Measurements from ENCODE around the gene TTC39B.
"Not testable (repeated sequence)": the region's sequence is repeated elsewhere in the genome, so short reads cannot be mapped to it uniquely, and the experiment has no call there.

The TTC39B gene

DNA sequence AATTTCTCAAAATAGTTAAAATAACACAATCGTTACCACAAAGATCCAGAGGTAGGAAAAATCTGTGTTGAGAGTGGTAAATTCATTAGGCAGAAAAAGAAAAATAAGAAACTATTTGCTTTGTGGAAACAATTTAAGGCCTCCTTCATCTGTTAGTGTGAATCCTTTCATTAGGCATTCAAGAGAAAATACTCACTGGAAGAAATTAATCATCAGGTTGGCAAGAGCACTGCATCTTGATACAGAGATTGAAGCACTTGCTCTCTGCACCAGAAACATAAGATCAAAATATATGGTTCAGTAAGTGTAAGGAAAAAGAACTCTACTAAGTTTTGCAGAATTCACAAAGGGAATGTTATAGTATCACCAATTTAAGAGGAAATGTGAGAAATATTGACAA is 44.4 kb downstream of the TTC39B start:
- DNase-seq = no peak

DNA sequence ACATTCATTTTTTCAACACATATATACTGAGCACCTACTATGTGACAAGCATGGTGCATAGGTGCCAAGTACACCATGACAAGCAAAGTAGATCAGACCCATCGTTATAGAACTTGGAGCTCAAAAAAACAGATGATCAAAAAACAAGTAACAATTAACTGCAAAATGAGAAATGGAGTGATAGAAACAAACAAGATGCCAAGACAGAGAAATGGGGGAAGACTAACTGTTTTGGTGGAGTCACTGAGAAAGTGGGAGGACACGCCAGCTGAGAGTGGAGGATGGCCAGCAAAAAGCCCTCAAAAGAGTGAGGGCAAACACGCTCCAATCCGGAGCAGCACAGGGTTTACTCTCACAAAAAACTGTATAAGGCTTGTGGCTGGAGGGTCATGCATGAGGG is 50.6 kb downstream of the TTC39B start:
- DNase-seq = no peak

DNA sequence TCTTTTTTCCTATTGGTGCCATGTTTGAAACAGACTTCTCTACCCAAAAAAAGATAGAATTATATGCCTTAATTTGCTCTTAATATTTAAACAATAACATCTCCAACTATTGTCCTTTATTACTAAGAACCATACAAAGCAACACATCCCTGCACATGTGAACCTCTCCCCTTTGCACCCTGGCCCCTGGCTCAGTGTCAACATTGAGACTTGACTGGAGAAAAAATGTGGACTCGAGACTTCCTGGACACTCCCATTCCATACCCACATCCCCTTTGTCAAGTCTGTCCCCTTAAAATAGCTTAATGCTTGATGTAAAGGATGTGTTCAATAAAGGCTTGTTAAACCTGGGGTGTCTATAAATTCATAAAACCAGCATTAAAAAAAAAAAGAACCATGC is 53.2 kb downstream of the TTC39B start:
- DNase-seq = no peak

DNA sequence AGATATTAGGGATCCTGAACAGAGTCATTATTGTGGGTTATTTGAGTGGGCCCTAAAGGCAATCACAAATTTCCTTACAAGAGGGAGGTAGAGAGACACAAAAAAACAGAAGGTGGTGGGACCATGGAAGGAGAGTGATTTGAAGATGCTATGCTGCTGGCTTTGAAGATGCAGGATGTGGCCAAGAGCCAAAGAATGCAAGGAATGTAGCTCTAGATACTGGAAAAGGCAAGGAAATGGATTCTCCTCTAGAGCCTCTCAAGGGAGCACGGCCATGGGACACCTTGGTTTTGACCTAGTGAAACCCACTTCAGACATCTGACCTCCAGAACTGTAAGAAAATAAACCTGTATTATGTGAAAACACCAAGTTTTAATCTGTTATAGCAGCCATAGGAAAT is 53.8 kb downstream of the TTC39B start:
- DNase-seq = no peak

DNA sequence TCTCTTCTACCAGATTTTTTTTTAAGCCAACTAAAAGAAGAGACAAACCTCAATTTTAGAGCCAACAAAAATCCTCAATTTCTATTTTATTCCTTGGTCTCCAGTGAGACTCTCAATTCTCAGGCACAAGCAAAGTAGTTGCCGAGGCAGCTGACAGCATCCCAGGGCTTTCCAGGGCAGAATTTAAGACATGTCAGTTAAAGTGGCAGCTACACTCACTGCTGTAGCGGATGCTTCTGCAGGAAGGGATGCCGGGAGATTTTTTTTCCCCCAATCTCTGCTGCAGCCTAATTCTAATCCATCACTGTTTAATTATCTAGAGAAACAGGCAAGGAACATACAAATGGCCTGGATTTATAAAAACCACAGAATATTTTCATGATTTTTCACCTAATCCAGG is 57.0 kb downstream of the TTC39B start:
- DNase-seq = no peak

DNA sequence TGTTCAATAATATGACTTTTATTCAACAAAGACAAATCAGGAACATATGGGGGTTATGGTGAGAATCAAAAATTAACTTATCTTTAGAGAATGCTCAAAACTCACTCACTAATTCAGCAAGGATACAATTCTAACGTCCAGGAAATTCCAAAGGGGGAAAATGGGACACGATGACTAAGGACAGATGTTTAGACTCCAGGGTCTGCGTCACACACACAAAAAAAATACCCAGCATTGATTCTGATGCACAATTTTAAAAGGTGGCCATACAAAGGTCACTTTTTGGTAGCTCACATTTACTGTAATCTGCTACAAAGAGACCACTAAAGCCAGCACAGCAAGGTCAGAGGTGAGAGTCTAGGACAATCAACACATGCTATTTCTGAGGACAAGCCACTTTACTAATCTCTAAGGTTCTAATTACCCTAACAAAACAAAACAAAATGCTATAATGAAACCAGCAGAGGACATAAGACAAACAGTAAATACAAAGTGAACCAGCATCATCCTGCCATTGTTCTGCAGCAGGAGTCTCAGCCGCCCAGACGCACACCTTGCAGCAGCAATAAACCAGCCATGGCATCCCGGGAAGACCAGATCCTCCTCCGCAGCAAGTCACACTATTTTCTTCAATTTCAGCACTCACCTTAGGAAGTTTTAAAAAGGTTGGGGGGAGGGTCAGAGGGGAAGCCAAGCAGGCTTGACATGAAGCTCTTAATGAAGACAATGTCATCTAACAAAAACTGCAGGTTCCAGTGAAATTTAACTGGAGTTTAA is 57.8 kb downstream of the TTC39B start:
- DNase-seq = no peak

DNA sequence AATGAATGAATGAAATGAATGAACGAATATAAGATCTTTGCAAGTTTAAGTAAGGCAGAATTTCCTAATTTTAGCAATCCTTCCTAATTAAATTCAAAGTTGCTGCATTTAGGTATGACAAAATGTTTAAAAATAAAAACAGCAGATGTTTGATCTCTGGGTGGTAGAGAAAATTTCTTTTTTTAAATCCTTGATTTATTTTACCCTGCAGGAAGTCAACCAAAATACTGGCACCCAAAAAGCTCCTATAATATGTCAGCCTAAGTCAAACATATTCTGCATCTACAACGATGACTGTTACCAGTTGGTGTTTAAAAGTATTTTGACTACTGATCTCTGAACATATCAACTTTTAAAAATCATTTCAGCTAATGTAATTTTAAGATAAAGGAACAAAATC is 58.4 kb downstream of the TTC39B start:
- no peak for DNase-seq

DNA sequence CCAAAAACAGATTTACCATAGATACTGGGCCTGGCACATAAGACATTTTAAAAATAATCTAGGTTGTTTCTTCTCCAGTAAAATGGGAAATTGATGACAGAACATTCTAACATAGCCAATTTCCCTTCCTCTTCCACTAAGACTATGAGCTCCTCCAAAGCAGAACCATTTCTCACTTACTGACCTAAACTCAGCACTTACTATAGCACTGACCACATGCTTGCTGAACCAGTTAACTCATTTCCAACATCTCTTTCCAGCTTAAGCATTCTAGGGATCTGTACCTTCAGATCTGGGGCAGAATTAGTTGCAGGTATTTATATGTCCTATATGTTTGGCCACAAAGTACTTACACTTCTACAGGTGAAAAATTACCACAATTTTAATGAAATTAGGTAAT is 58.9 kb downstream of the TTC39B start:
- no peak for DNase-seq

DNA sequence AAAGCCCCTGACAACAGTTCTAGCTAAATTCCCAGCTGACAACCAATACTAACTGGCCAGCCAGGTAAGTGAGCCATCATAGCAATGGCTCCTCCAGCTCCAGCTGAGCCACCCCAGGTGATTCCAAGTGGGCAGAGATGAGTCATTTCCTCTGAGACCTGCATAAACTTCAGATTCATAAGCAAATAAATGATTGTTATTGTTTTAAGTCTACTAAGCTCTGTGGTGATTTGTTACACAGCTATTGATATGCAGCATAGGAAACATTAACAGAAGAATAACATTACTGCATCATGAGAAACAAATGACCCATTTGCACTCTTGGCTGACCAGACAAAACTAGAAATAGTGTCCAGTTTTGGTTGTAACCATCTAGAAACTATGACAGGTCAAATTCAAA is 60.3 kb downstream of the TTC39B start:
- no peak for DNase-seq

DNA sequence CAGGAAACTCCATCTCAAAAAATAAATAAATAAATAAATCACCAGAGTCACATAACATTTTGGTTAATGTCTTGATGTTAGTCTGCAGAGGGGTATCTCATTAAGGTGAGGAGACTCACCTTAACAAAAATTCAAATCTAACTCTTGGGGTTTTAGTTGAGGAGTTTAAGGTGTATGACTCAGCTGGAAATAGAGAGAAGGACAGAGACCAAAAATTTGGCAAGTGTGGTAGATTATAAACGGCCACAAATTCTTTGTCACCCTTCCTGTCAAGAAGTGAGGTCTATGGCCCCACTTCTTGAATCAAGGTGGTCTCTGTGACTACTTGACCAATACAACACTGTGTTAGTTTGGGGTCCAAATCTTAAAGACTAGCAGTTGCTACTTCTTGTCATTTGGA is 60.8 kb downstream of the TTC39B start:
- no peak for DNase-seq

DNA sequence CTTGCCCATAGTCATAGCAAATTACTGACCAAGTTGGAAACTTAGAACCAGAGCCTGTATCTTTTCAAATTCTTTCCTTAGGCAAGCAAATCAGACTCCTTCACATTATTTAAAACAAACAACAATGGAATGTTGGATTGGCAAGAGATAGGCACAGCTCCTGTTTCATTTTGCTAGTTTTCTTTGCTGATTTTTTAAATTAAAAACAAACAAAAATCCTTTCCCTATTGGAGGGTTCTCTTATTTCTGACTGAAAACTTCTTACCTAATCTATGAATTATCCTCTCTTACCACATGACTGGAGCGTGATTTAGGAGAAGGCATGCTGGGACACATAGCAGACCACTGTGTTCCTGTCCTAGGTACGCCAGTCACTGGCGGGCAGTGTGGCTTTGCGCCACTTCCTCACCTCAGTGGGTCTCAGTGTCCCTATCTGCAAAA is 63.0 kb downstream of the TTC39B start:
- no peak for DNase-seq

DNA sequence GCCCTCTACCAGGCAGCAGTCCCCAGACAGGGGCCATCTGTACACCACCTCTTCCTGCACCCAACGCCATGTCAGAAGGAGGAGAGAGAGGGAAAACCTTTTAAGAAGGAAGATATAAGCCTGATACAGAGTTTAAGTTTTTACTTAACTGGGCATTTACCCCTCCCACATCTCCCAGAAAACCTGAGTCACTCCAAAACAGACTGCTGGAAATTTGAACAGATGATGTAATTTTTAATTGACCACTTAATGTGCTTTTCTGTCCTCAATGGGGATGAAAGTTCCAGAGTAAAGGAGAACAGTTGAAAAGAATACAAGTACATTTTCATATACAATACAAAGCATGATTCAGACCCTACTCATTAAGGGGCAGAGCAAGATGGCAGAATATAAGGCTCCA is 63.9 kb downstream of the TTC39B start:
- no peak for DNase-seq

DNA sequence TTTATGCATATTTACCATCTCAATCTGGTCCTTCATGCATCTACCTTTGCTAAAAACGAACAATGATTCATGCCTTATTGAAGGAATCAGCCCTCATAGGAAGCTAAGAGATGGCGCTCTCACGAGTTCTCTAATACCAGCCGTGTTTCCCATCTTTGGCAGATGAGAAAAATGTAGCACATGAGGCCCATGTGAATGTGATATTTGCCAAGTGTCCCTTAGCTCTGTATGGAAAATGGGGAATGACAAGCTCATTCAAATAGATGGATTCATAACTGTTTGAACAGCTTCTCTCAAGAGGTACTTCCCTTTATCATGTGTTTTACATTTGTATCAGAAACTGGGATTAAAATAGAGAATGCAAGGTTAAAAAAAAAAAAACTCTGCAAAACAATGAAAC is 66.1 kb downstream of the TTC39B start:
- no peak for DNase-seq

DNA sequence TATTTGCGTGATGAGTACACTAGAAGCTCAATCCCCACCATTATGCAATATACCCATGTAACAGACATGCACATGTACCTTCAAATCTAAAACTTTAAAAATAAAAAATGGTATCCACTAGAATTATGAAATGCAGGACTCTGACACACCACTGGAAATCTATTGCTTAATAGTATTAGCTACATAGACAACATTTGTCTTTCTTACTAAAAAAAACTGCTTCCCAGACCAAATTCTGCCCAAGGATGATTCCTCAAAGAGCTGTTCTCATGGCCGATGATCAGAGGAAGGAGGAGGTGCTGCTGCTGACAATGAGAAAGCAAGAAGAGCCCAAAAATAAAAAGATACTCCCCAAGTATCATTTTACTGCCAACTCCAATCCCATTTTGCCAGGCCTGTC is 67.2 kb downstream of the TTC39B start:
- no peak for DNase-seq

DNA sequence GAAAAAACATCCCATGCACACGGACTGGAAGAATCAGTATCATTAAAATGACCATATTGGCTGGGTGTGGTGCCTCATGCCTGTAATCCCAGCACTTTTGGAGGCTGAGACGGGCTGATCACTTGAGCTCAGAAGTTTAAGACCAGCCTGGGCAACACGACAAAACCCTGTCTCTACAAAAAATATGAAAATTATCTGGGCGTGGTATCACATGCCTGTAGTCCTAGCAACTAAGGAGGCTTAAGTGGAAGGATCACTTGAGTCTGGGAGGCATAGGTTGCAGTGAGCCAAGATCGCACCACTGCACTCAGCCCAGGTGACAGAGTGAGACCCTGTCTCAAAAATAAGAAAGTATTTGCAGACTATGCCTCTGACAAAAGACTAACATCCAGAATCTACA is 68.4 kb downstream of the TTC39B start:
- no peak for DNase-seq

DNA sequence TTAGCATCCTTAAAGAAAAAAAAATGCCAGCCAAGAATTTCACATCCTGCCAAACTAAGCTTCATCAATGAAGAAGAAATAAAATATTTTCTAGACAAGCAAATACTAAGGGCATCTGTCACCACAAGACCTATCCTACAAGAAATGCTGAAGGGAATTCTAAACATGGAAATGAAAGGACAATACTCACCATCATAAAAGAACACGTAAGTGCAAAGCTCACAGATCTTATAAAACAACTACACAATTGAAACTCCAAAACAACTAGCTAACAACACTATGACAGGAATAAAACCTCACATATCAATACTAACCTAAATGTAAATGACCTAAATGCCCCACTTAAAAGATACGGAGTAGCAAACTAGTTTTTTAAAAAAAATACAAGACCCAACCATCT is 71.4 kb downstream of the TTC39B start:
- no peak for DNase-seq

DNA sequence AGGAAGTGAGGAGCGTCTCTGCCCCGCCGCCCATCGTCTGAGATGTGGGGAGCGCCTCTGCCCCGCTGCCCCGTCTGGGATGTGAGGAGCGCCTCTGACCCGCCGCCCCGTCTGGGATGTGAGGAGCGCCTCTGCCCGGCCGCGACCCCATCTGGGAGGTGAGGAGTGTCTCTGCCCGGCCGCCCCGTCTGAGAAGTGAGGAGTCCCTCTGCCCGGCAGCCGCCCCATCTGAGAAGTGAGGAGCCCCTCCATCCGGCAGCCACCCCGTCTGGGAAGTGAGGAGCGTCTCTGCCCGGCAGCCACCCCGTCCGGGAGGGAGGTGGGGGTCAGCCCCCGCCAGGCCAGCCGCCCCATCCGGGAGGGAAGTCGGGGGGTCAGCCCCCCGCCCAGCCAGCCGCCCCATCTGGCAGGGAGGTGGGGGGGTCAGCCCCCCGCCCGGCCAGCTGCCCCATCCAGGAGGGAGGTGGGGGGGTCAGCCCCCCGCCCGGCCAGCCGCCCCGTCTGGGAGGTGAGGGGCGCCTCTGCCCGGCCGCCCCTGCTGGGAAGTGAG is 73.0 kb downstream of the TTC39B start:
- DNase-seq = not testable (repeated sequence)

DNA sequence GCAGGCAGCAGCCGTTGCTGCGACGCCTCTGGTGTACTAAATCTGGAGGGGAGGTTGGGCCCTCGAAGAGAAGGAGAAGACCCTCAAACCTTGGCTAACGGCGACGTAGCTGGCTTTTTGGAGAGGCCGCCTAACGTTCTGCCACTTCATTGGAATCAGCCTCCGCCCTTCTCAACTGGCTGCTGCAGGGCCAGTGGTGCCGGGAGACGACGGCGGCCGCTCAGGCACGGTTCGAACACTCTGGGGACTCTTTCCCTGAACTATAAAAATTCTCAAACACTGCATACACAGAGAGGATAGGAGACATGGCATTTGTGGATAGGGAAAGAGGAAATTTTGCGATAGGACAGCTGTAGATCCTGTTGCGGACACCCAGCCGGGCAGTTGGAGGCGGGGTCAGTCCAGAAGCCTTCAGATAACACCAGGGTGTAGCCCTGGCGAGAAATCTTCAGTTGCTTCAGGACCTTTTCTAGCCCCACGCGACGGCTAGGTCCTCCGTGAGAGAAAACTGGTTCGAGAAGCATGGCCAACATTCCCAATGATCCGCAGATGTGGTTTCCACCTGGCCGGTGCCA is 74.2 kb downstream of the TTC39B start:
- not testable (repeated sequence) for DNase-seq

DNA sequence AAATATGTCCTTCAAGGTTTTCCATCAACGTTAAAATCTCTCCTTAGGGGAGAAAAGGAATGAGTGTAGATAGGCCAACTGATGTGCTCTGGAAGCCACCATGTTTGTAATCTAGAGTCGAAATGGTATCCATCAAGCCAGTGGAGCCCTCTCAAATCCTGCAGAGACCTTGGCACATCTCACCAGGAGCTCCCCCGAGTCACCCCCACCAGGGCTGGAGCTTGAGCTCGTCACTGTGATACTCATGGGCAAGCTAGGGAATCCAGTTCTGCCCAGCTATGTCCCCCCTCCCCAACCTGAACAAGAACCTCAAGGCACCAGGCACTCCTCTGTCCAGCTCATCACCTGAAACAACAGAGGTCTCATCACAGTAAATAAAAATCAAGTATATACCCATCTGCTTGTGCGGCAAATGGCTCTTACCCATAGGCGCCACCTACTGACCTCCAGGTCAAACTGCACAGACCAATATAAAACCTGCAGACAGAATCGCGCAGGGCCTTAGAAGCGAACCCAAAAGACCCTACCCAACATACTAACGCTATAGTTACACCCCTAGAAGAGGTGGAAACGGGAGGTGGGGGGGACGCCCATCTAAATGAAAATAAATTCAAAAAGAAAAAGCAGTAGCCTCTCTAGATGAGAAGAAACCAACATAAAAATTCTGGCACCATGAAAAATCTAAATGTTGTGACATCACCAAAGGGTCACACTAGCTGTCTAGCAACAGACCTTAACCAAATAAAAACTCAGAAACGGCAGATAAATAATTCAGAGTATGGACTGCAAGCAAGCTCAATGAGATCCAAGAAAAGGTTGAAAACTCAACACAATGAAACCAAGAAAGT is 75.0 kb downstream of the TTC39B start:
- peak; percentile 59 for DNase-seq

DNA sequence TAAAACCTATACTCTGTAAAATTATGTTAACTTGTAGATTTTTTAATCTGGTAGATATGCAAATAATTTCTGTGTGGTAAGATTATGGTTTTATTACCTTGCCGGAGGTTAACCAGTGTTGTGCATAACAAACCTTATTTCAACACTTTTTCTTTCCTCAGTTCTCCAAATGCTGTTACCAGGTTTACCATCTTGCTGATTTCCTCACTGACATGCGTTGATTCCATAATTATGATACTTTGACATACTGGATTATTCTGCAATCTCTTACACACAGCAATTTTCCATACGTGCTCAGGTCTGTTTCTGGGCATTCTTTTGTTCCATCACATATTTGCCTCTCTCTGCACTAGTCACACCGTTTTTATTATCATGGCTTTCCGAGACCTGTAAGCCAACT is 77.6 kb downstream of the TTC39B start:
- DNase-seq = no peak

DNA sequence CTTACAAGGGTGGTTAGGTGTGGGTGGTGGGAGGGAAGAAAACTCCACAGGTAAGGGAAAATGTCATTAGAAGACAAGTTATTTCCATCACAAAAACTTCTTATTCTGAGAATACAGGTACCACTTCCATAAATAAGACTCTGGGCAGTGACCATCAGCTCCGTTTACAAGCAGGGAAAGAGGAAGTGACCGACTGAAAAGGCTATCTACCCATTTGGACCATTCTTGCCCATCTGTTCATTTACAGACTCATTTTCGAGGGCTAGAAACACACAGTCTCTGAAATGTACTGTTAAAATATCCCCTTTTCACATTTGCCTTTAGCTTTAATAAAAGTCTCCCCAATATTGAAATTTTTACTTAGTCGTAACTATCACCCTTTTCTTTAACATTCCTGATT is 79.5 kb downstream of the TTC39B start:
- no peak for DNase-seq

DNA sequence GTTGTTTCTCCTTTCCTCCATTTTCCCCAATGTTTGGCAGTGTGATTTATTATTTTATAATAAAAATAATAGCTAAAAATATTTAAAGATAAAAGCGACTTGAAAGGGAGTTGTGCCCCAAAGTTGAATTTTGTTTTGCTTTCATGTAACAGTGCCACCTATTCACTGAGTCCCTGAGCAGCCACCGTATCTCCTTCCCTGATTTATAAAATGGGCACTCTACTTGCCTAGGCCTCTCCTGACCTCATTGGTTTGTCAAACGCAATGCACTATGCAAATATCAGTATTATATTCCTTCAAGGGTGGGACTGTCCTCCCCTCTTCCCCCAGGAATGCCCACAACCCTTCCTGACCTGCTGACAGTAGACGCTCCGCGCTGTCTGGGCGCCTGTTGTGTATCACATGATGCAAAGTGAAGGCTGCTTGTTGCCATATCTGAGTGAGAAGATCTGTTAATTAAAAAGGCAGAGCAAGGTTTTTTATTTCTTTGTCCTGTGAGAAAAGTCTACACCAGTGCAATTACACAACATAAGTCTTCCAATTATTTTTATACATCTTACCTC is 81.4 kb downstream of the TTC39B start:
- no peak for DNase-seq

DNA sequence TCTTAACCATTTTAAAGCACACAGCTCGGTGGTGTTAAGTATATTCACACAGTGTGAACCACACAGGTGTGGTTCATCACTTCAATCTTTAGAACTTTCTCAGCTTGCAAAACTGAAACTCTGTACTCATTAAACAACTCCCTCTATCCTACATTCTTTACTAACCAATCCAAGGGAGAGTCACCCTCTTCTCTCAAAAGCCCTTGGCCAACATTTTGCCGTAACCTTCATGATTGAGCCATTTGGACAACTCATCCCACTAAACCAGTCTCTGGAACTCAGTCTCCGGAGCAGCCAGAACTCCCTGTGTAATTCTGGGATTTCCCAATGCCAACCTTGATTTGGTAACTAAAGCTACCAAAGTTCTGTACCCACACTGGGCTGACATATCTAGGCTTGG is 84.7 kb downstream of the TTC39B start:
- no peak for DNase-seq
